Measurements from ENCODE around the gene ZNF441.
A peak's percentile ranks its signal among the peaks of the same experiment; 100 is the strongest.
"Not testable (repeated sequence)": the region's sequence is repeated elsewhere in the genome, so short reads cannot be mapped to it uniquely, and the experiment has no call there.

Gene ZNF441

DNA sequence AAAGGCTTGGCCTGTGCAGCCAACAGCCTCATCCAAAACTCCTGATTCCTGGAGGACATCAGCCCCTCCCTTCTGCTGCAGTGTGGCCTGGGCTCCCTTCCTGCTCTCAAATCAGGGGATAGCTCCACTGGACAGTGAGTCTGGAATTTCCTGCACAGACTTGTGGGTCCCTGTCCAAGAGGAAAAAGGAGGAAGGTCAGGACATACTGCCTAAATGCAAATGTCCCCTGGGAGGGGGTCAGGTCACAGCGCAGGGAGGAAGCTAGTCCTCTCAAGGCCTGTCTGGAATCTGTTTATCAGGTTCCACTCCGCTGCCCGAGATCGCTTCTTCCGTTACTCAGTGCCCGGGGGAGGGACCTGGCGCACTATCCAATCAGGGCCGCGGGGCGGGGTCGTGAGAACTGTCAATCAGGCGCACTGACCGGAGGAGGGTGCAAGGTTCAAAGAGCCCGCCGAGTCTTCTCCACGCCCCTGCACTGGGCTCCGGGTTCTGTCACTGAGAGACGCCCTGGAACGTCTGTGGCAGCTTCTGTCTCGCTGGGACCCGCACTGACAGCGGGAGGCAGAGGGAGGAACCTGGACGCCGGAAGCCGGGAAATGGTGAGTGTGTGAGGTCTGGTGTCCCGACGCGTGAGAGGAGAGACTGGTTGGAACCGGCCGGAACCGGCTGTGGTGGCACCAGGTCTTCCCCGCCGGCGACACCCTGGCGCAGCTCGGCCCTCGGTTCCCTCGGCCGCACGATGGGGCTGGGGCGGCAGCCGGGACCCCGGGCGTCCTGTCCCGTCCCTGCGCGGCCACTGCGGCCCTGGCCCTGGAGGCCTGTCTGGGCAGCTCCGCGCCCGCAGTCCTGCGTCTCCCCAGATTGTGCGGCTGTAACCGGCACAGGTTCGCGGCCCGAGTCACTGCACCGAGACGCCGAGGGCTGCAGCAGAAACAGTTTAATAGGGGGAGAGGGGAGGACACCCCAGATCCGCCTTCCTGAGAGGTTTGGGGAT lies at the start of gene ZNF441:
Gene ZNF441 (plus strand): TSS at position 404 of the 995 bp plus-strand sequence. CDS start 194 bp downstream, at position 598.
- peak; percentile 33 for DNase-seq

DNA sequence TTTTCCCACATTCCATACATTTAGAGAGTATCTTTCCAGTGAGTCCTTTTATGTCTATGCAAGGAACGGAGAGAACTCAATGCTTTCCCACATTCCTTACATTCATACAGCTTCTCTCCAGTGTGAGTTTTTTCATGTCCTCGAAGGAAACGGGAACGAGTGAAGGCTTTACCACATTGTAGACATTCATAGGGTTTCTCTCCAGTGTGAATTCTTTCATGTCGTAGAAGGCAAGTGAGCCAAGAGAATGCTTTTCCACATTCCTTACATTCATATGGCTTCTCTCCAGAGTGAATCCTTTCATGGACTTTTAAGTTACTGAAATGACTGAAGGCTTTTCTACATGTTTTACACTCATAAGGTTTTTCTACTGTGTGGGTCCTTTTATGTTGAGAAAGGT lies 45.1 kb upstream of the ZNF441 start:
- no peak for DNase-seq

DNA sequence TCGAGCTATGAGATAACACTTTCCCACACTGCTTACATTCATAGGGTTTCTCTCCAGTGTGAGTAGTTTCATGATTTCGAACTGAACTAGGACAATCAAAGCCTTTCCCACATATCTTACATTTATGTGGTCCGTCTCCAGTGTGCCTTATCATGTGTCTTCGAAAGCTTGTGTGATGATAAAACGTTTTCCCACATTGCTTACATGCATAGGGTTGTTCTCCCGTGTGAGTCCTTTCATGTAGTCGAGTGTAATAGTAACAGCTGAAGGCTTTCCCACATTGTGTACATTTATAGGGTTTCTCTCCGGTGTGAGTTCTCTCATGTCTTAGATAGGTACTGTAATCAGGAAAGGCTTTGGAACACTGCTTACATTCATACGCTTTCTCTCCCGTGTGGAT lies 44.4 kb upstream of the ZNF441 start:
- DNase-seq, result no peak

DNA sequence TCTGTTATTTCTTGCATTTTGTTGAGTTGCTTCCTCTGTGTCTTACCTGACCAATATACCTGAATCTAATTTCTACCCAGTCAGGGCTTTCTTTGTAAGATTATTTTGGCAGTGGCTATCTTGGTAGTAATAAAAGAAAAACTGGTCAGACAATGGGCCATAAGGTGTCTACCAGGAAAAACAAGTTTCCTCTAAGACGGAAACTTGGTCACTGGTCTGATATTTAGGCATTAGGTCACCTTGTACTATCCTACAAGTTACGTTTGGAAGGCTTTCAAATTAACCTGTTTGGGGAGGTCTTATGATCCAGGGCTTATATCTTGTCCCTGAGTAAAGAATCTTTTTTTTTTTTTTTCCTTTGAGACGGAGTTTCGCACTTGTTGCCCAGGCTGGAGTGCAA lies 37.2 kb upstream of the ZNF441 start:
- no peak for DNase-seq

DNA sequence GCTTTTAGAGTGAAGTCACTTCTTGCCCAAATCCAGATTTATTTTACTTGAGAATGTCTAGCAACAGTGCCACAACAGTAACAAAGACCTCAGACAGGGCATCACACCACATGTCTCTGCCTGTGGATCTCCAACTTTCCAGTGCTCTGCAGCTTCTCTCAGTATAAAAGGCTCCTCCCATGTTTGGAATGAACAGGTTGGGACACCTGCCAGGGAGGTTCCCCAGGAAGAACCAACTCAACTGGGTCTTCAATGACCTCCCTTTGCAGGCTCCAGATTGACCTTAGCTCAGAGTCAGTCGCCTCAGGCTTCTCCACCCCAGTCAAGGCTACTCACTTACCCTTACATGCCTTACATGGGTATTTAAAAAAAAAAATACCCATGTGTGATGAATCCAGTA lies 31.4 kb upstream of the ZNF441 start:
- no peak for DNase-seq

DNA sequence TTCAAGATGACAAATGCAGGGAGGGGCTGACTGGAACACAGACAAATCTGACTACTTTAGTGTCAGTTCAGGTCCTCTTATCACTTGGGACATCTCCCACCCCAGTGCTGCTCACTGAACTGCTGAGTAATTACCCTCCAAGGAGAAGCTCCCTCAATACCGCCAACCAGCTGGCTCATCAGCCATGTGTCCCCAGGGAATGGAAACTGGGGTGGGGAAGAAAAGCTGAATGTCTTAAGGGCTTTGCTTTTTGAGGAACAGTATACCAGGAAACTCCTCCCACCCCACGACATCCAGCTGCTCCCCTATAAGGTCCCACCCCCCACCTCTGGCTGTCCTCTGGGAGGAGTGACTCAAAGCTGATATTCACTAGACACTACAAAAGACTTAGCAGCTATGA lies 30.1 kb upstream of the ZNF441 start:
- DNase-seq, result no peak

DNA sequence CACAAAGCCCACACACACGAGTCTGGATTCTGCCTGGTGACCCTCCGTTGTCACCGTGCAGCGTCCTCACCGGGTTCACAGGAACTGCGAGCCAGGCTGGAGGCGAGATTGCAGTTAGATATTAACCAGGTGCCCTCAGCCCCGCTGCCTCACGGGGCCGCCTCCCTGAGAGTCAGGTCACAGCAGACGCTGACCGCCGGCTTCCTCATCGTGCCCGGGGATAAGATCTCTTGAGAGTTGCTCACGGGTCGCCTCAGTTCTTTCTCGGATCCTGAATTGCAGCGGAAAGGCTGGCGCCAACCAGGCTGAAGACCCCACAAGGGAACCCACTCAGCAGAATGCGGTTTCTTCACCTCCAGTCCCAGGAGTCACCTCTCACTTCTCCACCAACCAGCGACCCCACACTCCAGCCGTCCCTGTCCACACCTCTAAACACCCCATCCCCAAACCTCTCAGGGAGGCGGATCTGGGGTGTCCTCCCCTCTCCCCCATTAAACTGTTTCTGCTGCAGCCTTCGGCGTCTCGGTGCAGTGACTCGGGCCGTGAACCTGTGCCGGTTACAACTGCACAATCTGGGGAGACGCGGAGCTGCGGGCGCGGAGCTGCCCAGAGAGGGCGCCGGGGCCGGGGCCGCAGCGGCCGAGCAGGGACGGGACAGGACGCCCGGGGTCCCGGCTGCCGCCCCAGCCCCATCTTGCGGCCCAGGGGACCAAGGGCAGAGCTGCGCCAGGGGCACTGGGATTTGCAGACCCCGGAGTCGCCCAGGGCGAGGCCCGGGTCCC lies 28.6 kb upstream of the ZNF441 start:
- no peak for DNase-seq

DNA sequence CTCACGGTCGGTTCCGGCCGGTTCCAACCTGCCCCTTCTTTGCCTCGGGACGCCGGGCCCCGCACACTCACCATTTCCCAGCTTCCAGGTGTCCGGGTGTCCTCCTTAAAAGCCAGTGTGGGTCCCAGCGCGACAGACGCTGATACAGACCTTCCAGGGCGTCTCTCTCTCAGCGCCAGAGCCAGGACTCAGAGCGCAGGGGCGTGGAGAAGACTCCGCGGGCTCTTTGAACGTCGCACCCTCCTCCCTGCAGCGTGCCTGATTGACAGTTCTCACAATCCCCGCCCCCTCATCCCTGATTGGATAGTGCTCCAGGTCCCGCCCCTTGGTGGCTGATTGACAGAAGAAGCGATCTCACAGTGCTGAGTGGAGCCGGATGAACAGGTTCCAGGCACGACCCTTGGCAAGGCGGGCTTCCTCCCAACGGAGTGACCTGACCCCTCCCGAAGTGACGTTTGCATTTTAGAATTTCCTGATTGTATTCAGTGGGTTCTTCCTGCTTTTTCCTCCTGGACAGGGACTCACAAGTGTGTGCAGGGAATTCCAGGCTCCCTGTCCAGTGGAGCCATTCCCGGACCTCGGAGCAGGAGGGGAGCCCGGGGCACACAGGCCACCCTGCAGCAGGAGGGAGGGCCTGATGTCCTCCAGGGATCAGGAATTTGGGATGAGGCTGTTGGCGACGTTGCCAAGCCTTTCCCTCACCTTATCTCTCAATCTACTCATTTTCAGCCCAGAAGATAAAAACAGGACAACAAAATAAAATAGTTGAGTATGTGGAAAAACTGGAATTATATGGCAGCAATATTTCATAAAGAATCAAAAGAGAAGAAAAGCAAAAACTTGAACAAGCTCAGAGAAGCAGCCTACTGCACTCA lies 27.8 kb upstream of the ZNF441 start, which contains the start of gene ZNF823:
Gene ZNF823 (minus strand): TSS at position 201 of the 875 bp plus-strand sequence. CDS start 127 bp downstream, at position 74.
- peak; percentile 61 for DNase-seq

DNA sequence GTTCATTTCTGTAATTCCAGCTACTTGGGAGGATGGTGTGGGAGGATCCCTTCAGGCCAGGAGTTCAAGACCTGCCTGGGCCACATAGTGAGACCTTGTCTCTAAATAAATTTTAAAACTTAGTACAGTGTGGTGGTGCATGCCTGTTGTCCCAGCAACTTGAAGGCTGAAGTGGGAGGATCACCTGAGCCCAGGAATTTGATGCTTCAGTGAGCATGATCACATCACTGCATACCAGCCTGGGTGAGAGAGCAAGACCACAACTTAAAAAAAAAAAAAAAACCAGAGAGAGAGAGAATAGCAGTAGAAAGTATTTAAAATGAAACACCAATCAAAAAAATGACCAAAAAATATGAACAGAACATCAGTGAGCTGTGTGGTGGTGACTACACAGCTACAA lies 20.9 kb upstream of the ZNF441 start:
- DNase-seq, result no peak

DNA sequence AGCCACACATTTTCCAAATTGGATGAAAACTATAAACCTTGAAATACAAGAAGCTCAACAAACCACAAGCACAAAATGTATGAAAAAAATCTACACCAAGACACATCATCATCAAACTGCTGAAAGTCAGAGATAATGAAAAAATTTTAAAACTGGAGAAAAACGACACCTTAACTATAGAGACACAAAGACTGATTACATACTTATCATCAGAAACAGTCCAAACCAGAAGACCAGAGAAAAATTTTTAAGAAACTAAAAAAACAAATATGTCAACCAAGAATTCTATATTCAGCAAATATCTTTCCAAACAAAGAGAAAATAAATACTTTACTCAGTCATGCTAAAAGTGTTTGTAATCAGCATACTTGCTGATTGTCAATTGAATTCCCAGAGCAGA lies 19.5 kb upstream of the ZNF441 start:
- no peak for DNase-seq

DNA sequence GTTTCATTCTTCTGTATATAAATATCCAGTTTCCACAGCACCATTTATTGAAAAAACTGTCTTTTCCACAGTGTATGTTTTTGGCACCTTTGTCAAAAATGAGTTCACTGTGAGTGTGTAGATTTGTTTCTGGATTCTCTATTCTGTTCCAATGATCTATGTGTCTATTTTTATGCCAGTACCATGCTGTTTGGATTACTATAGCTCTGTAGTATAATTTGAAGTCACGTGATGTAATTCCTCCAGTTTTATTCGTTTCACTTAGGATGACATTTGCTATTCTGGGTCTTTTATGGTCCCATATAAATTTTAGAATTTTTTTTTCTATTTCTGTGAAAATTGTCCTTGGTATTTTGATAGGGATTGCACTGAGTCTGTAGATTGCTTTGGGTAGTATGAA lies 17.0 kb upstream of the ZNF441 start:
- DNase-seq, result no peak

DNA sequence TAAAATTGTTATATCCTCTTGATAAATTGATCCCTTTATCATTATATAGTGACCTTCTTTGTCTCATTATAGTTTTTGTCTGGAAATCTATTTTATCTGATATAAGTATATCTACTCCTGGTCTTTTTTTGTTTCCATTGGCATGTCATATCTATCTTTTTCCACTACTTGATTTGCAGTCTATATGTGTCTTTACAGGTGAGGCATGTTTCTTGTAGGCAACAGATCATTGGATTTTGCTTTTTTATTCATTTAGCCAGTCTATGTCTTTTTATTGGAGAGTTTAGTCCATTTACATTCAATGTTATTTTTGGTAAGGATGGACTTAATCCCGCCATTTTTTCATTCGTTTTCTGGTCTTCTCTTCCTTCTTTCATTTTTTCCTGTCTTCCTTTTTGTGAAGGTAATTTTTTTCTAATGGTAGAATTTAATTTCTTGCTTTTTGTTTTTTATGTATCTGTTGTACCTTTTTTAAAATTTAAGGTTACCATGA lies 14.5 kb upstream of the ZNF441 start:
- DNase-seq, result no peak

DNA sequence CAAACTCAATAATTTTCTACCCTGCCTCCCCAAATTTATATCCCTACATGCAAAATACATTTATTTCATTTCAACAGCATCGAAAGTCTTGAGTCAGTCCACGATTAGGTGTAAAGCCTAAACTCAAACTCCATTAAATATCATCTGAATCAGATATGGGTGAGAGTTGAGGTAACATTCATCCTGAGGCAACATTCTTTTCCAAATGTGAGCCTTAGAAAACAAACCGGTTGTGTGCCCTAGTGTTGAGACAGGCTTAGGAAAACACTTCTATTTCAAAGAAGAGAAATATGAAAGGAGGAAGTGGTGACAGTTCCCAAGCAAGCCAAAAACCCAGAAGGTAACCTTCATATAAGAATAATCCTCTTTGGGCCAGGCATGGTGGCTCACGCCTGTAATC lies 12.1 kb upstream of the ZNF441 start:
- no peak for DNase-seq

DNA sequence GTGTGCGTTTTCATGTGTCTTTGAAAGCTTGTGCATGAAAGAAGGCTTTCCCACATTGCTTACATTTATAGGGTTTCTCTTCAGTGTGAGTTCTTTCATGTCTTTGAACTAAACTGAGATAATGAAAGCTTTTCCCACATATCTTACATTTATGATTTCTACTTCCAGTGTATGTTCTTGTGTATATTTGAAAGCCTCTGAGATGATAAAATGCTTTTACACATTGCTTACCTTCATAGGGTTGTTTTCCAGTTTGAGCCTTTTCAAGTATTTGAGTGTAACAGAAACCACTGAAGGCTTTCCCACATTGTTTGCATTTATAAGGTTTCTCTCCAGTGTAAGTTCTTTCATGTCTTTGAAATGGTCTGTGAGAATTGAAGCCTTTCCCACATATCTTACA lies 9.8 kb upstream of the ZNF441 start:
- no peak for DNase-seq

DNA sequence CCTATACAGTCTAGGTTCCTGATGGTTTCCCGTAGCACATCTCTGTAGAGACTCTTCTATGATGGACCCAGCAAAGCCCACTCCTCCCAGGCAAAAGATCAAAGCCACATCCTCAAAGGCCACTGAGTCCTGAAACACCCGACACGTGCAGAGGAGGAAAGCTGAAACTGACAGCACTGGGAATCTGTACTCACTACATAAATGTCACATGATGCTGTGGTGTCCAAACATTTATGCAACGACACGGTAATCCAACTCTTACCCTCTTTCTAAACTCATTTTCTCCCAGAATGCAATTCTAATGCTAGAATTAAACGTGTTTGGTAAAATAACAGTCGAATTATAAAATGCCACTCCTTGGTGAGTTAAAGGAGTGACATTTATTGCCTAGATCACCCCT lies 7.0 kb upstream of the ZNF441 start:
- no peak for DNase-seq

DNA sequence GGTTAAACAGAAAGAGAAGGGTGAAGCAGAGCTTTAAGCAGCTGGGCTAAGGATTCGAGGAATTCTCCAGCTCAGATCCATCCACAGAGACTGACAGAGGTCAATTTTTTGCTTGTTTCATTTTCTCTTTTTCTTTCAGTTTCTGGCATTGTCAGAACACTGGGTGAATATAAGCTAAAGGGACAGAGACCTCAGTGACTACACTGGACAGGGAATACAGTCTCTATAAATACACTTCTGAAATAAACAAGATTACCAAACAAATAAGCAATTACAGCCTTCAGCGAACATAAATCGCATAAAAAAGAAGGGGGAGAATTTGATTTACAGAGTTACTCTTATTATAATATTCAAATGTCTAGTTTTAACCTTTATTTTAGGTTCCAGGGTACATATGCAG lies 3.7 kb upstream of the ZNF441 start:
- DNase-seq, result no peak

DNA sequence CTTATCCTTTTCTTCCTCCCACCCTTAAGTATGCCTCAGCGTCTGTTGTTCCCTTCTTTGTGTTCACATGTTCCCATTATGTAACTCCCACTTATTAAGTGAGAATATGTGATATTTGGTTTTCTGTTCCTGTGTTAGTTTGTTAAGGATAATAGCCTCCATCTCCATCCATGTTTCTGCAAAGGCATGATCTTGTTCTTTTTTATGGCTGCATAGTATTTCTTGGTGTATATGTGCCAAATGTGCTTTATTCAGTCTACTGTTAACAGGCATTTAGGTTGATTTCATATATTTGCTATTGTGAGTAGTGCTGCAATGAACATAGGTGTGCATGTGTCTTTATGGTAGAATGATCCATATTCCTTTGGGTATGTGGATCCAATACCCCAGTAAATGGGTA lies 3.2 kb upstream of the ZNF441 start:
- no peak for DNase-seq

DNA sequence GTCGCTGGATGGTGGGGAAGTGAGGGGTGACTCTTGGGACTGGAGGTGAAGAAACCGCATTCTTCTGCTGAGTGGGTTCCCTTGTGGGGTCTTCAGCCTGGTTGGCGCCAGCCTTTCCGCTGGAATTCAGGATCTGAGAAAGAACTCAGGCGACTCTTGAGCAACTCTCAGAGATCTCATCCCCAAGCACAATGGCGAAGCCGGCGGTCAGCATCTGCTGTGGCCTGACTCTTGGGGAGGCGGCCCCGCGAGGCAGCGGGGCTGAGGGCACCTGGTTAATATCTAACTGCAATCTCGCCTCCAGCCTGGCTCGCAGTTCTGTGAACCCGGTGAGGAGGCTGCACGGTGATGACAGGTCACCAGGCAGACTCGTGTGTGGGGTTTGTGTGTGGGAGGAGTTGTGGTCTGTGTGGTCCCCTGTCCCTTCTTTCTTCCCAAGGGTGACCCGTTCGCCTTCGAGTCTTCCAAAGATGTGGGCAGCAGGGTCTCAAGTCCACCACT lies 883 bp downstream of the ZNF441 start:
- no peak for DNase-seq

DNA sequence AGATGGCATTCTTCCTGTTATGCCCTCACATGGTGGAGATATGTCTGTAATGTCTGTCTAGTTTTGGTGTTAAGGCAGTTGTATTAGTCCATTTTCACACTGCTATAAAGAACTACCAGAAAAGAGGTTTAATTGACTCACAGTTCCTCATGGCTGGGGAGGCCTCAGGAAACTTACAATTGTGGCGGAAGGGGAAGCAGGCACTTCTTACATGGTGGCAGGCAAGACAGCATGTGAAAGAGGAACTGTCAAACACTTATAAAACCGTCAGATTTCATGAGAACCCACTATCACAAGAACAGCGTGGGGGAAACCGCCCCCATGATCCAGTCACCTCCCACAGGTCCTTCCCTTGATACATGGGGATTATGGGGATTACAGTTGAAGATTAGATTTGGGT lies 3.2 kb downstream of the ZNF441 start:
- DNase-seq, result no peak

DNA sequence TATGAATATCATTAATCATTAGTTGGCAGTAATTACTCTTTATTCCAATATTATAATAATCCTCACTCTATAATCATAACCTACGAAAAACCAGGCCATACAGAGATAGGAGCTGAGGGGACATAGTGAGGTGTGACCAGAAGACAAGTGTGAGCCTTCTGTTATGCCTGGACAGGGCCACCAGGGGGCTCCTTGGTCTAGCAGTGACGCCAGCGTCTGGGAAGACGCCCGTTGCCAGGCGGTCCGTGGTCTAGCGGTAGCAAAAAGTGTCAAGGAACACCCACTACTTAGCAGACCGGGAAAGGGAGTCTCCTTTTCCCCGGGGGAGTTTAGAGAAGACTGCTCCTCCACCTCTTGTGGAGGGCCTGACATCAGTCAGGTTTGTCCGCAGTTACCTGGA lies 4.7 kb downstream of the ZNF441 start:
- DNase-seq, result not testable (repeated sequence)

DNA sequence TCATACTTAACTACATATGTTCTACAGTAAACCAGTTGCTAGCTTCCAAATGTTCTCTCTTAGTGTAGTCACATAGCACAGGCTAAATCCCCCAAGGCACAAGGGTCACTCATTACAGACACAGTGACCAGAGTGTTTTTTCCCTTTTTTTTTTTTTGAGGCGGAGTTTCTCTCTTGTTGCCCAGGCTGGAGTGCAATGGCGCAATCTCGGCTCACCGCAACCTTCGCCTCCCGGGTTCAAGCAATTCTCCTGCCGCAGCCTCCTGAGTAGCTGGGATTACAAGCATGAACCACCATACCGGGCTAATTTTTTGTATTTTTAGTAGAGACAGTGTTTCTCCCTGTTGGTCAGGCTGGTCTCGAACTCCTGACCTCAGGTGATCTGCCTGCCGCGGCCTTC lies 9.9 kb downstream of the ZNF441 start:
- not testable (repeated sequence) for DNase-seq

DNA sequence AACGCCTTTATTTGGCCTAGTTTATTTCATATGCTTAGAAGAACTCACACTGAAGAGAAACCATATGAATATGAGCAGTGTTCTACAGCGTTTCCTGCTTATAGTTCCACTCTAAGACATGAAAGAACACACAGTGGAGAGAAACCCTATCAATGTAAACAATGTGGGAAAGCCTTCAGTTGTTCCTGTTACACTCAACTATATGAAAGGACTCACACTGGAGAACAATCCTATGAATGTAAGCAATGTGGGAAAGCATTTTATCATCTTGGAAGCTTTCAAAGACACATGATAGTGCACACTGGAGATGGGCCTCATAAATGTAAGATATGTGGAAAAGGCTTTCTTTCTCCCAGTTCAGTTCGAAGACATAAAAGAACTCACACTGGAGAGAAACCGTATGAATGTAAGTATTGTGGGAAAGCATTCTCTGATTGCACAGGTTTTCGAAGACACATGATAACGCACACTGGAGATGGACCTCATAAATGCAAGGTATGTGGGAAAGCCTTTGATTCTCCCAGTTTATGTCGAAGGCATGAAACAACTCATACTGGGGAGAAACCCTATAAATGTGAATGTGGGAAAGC lies 13.7 kb downstream of the ZNF441 start:
- no peak for DNase-seq
